GM21825 (cell line): ENCODE measurements around the gene FMNL1.
A peak's percentile ranks its signal among the peaks of the same experiment; 100 is the strongest.
"Not testable (repeated sequence)": the region's sequence is repeated elsewhere in the genome, so short reads cannot be mapped to it uniquely, and the experiment has no call there.

ENCODE experiments used
- ATAC-seq: cut with Tn5 transposase; IDR thresholded peaks from one replicate; pipeline ENCODE4 v1.9.1; 2021; ENCODE audit warnings: mild to moderate bottlenecking, moderate library complexity; ENCODE audit not compliant: unreplicated experiment

The FMNL1 gene

GRCh38 chr17:45221081-45222013, at the start of gene FMNL1:
Gene FMNL1 (plus strand): TSS chr17:45221885. CDS start chr17:45222125, 240 bp downstream.
- ATAC-seq = peak; percentile 23

- ATAC-seq = no peak
These were observed 49.5 kb upstream of the FMNL1 start for GRCh38 chr17:45172232-45172540.

- ATAC-seq = no peak
These were observed 49.0 kb upstream of the FMNL1 start for GRCh38 chr17:45172541-45173286.

- ATAC-seq = no peak
These were observed 45.9 kb upstream of the FMNL1 start for GRCh38 chr17:45175759-45176115.

GRCh38 chr17:45177563-45177962, 44.1 kb upstream of the FMNL1 start:
- no peak for ATAC-seq

GRCh38 chr17:45184144-45184543, 37.5 kb upstream of the FMNL1 start:
- no peak for ATAC-seq

GRCh38 chr17:45186801-45187354, 34.8 kb upstream of the FMNL1 start:
- no peak for ATAC-seq

GRCh38 chr17:45189009-45189408, 32.7 kb upstream of the FMNL1 start:
- ATAC-seq = no peak

GRCh38 chr17:45190503-45191255, 31.0 kb upstream of the FMNL1 start:
- ATAC-seq = no peak

GRCh38 chr17:45195424-45195823, 26.3 kb upstream of the FMNL1 start:
- no peak for ATAC-seq

- ATAC-seq = no peak
These were observed 24.6 kb upstream of the FMNL1 start for GRCh38 chr17:45197108-45197507.

GRCh38 chr17:45197555-45198334, 23.9 kb upstream of the FMNL1 start:
- ATAC-seq = peak; percentile 87

GRCh38 chr17:45200701-45201100, 21.0 kb upstream of the FMNL1 start:
- no peak for ATAC-seq

- no peak for ATAC-seq
These were observed 20.2 kb upstream of the FMNL1 start for GRCh38 chr17:45201457-45201856.

- ATAC-seq = not testable (repeated sequence)
These were observed 19.8 kb upstream of the FMNL1 start for GRCh38 chr17:45201880-45202279.

GRCh38 chr17:45218895-45219661, 2.6 kb upstream of the FMNL1 start:
- no peak for ATAC-seq

- ATAC-seq = no peak
These were observed 1.6 kb upstream of the FMNL1 start for GRCh38 chr17:45220079-45220478.

- ATAC-seq = no peak
These were observed 266 bp downstream of the FMNL1 start for GRCh38 chr17:45222014-45222288.

GRCh38 chr17:45222289-45222995, 757 bp downstream of the FMNL1 start:
- no peak for ATAC-seq
